Activated CD8-positive, alpha-beta memory T cell treated with anti-CD3 and anti-CD28 coated beads for 4 hours (primary cell): Measurements from ENCODE around the gene TTC34.

Experiments
- DNase-seq, 2 donors: peaks; one replicate each; pipeline ENCODE4 v3.0.0-alpha.2; 2020; ENCODE audit warnings: low read depth in 2 of 2

TTC34 gene

DNA sequence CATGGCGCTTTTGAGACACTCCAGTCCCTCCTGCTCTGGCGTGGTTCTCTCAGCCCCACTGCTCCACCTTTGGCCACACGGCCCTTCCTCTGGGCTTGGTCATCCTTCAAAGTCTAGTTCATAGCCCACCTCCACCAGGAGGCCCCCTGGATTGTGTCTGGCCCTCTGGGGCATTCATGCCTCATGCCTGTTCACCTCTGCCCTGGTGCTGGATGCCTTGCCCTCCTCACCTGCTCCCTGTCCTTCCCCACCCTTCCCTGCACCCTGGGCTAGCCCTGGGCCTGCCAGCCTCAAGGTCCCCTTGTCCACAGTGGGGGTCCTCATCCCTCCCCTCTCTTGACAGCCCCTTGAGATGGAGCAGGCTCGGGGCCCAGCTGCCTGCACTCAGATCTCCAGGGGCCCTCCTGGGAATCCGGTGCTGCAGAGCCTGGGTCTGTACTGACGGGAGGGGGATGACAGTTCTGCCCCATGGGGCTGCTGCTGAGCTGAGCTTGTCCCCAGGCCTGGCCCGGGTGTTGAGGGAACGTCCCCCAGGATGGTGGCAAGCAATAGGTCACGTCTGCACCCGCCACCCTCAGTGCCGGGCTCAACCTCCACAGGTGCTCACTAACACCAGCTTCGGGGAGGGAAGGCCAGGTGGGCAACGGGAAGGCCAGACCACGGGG lies 196.5 kb downstream of the TTC34 start:
- DNase-seq: no peak

GRCh38 chr1:2604156-2604843 lies 197.2 kb downstream of the TTC34 start:
- no peak for DNase-seq

DNA sequence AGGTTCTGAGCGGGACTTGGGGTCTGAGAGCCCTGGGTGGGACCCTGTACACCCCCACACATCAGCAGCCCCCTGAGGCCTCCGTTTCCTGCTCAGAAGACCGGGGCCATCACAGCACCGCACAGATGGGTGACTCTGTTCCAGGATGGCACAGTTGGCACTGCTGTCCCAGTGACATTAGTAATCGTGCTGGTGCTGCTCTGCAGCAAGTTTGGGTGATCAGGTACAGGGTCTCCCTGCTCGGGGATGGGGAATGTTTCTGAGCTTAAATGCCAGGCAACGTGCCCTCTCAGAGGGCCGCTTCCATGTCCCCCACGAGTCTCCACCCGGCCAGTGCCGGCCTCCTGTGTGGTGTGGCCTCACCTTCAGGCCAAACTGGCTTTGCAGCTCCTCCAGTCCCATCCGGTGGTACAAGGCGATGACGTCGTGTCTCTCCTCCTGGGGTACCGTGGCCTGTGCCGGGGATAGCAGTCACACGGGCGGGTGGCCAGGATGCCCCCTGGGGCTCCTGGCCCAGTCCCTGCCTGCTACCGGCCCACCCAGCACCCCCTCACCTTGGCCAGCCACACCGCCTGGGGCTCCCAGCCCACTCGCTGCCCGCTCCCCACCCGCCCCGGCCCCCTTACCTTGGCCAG lies 197.9 kb downstream of the TTC34 start:
- no peak for DNase-seq

DNA sequence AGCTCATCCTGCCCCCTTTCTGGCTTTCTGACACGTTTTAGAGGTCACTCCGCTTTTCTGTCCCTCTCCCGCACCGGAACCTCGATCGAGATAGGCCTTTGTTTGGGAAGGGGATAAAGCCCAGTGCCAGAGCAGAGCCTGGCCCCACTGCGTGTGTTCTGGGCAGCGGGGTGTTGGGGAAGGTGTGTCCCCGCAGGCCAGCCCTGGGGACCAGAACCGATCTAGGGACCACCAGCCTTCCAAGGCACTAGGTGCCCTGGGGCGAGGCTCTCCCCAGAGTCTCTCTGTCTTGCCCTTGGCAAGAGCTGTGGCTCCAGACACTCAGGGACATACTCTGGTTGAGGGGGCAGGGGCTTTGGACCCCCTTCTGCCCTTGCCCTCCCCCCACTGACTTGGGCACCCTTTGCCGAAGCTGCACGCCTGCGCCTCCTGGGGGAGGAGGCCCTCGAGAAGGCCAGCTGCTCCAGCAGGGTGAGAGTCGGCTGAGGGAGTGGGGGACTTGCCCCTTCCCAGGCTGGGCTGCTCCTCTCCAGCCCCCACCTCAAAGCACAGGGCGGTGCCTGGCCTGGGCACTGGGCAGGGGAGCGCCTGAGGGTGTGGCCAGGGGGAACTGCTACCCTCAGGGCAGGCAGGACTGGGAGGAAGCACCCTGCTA lies 198.5 kb downstream of the TTC34 start:
- DNase-seq: no peak

GRCh38 chr1:2602311-2602835 lies 199.1 kb downstream of the TTC34 start:
- no peak for DNase-seq

DNA sequence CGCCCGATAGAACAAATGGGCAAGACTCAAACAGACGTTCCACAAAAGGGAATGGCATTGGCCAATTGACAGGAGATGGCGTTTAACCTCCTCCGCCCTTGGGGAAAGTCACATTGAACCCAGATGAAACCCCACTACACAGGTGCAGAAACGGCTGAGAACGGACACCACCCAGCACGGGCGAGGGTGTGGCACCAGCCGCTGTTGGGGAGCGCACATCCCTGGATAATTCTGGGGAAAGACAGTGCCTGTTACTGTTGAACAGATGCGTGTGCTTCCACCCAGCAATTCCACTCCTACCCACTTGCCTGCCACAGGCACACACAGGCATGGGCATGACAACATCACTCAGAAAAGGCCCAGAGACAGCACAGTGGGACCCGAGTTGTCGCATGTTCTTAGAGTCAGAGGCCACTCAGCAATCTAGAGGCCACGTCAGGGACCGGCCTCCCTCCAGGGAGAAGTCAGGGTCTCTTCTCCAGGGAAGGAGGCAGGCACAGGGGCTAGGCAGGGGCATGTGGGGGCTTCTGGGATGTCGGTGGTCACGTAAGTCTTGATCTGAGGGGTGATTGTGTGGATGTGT lies 199.7 kb downstream of the TTC34 start:
- no peak for DNase-seq

DNA sequence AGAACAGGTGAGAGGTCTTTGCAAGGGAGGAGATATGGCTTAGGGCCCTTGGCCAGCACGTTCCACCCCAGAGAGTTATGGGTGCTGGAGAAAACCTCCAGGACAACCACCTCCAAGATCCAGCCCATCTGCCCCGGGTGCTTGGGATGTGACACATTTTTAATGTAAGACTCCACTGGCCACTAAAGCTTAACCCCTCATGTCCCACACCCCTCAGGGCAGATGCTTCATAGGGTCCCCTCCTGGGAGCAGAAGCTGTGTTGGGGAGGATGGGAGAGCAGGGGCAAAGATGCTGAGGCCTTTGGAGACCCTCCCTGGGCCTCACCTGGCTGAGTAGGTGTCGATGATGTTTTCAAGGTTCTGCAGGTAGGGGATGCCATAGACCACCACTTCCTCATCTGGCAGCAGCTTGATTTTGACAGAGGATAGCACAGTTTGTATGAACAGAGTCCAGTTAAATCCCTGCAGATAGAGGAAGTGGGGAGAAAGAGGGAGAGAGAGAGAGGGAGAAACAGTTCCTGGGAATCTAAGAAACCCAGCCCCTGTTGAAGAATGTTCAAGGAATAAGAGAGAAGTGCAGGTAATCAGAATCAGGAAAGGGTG lies 203.1 kb downstream of the TTC34 start:
- no peak for DNase-seq

DNA sequence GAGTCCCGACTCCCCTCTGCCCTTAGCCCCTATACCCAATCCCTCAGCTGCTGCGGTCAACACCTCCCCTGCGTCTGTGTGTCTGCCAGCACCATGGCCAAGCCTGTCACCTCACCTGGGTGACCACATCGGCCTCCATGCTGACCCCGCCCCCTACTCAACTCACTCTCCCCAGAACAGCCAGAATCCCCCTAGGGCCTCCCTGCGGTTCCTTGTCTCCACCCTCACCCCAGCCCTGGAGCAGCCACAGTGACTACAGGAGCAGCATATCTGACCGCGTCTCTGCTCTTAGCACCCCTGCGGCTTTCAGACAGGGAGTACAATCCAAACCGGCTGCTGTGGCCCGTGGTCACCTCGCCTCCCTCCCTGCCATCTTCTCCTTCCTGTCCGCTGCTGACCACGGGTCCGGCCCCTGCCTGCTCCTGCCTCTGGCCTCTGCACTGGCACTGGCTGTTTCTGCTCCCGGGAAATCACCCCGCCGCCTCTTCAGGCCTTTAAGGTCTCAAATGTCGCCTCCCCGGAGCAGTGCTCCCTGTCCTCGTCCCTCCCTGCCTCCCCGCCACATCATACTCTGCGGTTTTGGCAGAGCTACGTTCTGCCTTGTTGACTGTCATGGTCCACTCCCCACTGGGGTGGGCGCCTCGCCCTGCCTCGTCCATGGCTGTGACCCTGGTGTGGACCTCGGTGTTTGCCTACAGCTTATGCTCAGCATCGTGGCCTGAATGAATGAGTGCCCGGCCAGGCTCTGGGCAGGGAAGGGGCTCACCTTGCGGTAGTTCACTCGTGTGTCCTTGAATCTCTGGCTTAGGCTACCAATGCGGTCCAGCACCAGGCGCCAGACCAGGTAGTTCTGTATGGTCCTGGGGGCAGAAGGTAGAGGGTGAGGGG lies 203.8 kb downstream of the TTC34 start:
- DNase-seq: no peak

GRCh38 chr1:2596530-2597333 lies 204.8 kb downstream of the TTC34 start:
- DNase-seq: no peak

- no peak for DNase-seq
Measured at GRCh38 chr1:2595812-2596529, 205.5 kb downstream of the TTC34 start.

GRCh38 chr1:2595261-2595811 lies 206.2 kb downstream of the TTC34 start:
- DNase-seq: no peak

DNA sequence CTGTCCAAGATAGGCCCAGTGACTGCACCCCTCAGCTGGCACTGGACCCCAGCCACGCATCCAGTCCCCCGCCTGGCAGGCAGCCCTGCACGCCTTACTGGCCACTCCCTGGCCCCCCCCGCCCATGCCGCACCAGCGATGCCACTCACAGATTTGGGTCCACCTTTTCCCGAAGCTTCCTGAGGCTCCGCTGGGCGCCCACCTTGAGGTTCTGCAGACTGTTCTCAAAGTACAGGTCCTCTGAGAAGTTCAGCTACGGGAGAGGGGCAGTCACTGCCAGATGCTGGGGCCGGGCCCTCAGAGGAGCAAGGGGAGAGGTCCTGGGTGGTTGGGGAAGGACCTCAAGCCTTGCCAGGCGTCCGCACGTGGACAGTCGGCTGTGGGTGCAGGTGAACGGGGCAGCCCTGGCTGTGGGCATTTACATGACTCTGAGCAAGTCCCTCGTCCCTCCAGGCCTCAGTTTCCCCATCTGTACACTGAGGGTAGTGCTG lies 206.8 kb downstream of the TTC34 start:
- DNase-seq: no peak

DNA sequence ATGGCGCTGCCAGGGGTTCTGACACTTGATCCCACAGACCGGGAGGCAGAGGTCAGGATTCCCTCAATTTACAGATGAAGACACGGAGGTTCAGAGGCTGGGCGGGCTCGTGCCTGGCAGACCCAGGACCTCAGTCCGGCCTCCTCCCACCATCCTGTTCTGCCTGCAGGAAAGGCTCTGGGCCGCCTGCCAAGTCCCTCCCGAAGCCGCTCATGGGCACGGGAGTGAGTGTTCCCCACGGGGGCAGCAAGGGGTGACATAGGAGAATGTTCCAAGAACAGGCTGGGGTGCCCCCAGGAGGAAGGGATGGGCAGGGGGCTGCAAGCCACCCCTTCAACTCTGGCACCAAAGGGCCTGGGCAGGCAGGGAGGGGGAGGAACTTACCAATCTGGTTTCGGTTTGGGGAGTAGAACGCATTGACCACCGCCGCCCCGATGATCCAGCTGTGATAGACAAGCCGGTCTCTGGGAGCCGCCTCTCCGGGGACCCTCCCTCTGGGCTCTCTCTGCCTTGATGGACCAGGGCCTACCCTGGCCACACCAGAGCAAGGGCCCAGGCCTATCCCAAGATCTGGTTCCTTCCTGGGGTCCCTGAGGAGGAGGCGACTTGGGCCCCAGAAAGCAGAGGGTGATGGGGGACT lies 207.4 kb downstream of the TTC34 start:
- DNase-seq: no peak

GRCh38 chr1:2593251-2593878 lies 208.1 kb downstream of the TTC34 start:
- no peak for DNase-seq

DNA sequence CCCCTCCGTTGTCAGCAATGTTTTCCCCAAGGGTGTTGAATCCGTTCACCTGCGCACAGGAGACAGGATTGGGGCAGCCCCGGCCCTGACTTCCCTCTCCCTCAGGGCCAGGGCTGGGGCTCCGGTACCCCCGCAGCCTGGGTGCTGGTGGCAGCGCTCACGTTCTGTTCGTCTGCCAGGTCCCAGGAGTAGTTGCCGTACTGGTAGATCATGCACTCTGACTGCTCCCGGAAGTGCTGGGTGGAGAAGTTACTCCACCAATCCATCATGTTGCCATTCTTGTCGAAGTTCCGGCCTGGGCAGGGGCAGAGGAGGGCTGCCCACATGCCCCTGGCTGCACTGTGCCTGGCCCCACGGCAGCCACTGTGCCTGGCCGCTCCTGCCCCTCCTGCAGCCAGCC lies 208.8 kb downstream of the TTC34 start:
- no peak for DNase-seq

DNA sequence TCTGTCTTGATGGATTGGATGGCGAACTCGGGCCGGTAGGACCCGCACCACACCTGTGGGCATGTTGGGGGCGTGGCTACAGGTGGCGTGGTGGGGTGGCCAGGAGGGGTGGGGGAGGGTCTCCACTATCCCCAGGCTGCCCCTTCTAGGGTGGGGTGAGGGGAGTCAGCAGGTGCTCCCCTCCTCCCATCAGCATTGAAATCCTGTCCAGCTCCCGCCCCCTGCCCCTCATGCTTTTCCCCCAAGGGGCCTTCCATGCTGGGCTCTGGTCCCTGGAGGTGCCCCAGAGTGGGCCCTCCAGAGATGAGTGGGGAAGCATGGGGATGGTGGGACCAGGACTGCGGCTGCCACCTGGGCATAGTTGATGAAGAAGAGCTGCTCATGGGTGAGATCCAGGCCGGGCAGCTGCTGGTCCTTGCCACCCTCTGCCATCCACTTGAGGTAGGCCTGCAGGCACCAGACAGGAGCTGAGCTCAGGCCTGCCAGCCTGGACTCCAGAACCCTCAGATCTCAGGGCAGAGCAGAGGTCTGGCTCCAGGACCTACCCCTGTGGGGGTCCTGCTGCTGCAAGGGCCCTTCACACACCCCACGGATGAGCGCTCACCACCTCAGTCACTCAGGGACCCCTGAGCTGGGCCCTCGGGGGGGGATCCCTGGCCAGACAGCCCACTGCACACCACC lies 209.8 kb downstream of the TTC34 start:
- no peak for DNase-seq

DNA sequence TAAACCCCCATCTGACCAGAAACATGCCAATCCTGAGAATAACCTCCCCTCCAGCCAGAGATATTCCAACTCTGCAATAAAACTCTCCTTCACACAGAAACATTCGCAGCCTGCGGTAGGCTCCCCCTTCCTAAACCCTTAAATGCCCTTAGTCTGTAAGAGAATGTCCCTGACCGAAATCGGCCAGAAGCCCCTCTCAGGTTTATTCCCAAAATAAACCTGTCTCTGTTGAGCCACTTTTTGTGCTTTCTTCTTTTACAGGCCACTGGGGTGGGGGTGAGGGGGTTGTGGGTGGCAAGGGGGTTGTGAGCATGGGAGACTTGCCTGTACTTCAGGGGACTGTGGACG lies 210.3 kb downstream of the TTC34 start:
- no peak for DNase-seq
